Measurements from ENCODE around the gene UCN.

GRCh38 chr2:27281855-27282559 lies 26.2 kb downstream of the UCN start, which contains the start of gene TRIM54:
- TF ChIP-seq, protein P1, sequence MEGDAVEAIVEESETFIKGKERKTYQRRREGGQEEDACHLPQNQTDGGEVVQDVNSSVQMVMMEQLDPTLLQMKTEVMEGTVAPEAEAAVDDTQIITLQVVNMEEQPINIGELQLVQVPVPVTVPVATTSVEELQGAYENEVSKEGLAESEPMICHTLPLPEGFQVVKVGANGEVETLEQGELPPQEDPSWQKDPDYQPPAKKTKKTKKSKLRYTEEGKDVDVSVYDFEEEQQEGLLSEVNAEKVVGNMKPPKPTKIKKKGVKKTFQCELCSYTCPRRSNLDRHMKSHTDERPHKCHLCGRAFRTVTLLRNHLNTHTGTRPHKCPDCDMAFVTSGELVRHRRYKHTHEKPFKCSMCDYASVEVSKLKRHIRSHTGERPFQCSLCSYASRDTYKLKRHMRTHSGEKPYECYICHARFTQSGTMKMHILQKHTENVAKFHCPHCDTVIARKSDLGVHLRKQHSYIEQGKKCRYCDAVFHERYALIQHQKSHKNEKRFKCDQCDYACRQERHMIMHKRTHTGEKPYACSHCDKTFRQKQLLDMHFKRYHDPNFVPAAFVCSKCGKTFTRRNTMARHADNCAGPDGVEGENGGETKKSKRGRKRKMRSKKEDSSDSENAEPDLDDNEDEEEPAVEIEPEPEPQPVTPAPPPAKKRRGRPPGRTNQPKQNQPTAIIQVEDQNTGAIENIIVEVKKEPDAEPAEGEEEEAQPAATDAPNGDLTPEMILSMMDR (IDR thresholded peaks at IDR 0.05): no peak
- no peak for TF ChIP-seq POLR2A (IDR thresholded peaks at IDR 0.05)
